Effector memory CD8-positive, alpha-beta T cell (primary cell): Measurements from ENCODE around the gene MSI2.
"Not testable (repeated sequence)": the region's sequence is repeated elsewhere in the genome, so short reads cannot be mapped to it uniquely, and the experiment has no call there.

Experiments used
- ATAC-seq: fragments of 150-1000 bp; cut with Tn5 transposase; replicated peaks from 2 replicates; pipeline ENCODE4 v1.10.0; 2021; ENCODE audit warnings: mild to moderate bottlenecking, moderate library complexity
- DNase-seq, 3 experiments: peaks; one replicate each; pipeline ENCODE4 v3.0.0; 2021
- H3K27ac Mint-ChIP-seq, 2 donors: one replicate each; pipeline ENCODE4 v1.8.0; 2022; ENCODE audit warnings: mild to moderate bottlenecking in 2 of 2, mixed read lengths in 2 of 2, moderate library complexity in 2 of 2
- H3K27me3 Mint-ChIP-seq, 2 donors: one replicate each; pipeline ENCODE4 v1.8.0; 2022; ENCODE audit warnings: mixed read lengths in 2 of 2
- H3K36me3 Mint-ChIP-seq: one replicate; pipeline ENCODE4 v1.8.0; 2022; ENCODE audit warnings: mild to moderate bottlenecking, moderate library complexity, mixed read lengths; ENCODE audit not compliant: insufficient read depth
- H3K4me1 Mint-ChIP-seq, 2 donors: one replicate each; pipeline ENCODE4 v1.8.0; 2022; ENCODE audit warnings: low read depth in 2 of 2, mixed read lengths in 2 of 2
- H3K4me3 Mint-ChIP-seq, 2 donors: one replicate each; pipeline ENCODE4 v1.8.0; 2022; ENCODE audit warnings: mild to moderate bottlenecking in 2 of 2, mixed read lengths in 2 of 2, moderate library complexity in 2 of 2
- H3K9me3 Mint-ChIP-seq, 2 donors: one replicate each; pipeline ENCODE4 v1.8.0; 2022; ENCODE audit warnings: mixed read lengths in 2 of 2
- total RNA-seq, 9 experiments: gene quantifications; one replicate each; lab custom pipeline; 2026; lab: John Stamatoyannopoulos, UW

Gene MSI2
- 66.6 to 198 (median 108) reads per million in 9 experiments for total RNA-seq

DNA sequence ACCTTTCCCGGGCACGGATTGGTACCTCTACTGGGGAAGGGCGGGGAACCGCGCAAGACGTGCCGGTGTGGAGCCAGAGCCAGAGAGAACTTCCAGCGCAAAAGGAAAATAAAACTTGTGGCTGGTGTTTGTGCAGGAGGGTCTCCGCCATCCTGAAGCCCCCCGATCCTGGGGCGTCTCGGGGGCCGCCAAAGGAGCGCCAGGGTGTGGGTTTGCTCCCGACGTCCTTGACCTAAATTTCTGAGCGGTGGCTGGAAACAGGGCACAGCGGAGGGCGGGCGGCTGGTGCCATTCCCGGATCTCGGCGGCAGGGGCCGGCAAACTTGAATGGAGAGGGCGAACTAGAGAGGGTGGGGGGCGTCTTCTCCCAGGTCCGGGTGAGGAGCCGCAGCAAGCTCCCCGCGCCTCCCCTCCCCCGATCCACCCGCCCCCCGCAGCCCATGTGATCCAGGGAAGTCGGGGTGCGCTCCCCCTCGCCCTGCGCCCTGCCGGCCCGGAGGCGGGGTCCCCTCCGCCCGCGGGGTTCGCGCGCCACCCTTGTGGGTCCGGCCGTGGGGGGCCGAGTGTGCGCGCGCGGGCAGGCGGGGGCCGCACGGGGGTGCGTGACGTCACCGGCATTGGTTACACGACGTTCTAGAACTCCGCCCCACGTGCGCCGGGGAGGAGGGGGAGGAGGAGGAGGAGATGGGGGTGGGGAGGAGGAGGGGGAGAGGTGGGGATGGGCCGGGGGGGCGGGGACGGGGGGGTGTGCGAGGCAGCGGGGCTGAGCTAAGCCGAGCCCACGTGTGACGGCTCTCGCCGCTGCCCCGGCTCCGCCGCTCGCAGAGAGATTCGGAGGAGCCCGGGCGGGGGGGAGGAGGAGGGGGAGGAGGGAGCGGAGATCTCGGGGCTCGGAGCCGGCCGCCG is at the start of gene MSI2:
Gene MSI2 (plus strand): TSS at position 748 of the 906 bp plus-strand sequence. CDS start 220 bp downstream, outside the sequence.
- DNase-seq: peak; percentile 88 to 94 (median 92)
- Mint-ChIP-seq H3K9me3 (no peaks in the 10 kb centered on the region), H3K4me1 (peaks cover 32 to 54% of the 10 kb centered on the region in 2 donors), H3K27ac (peak within 1 kb of the TSS; percentile 95 to 97), H3K4me3 (peak within 1 kb of the TSS; percentile 97 to 98), H3K36me3 (peaks cover 13% of the 10 kb centered on the region), H3K27me3 (no peaks in the 10 kb centered on the region)
- ATAC-seq: peak; percentile 78

DNA sequence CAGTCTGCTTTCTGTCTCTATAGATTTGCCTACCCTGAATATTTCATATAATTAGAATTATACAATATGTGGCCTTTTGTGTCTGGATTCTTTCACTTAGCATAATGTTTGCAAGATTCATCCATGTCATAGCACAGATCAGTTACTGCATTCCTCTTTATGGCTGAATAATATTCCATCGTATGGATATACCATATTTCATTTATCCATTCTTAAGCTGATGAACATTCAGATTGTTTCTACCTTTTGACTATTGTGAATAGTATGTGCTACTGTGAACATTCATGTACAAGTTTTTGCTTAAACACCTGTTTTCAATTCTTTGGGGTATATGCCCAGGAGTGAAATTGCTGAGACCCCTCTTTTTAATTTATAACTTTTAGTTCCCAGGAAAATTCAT is 49.4 kb upstream of the MSI2 start:
- H3K9me3 Mint-ChIP-seq: no peaks in the 10 kb centered on the region
- H3K4me3 Mint-ChIP-seq: no peak overlapping the region
- no peaks in the 10 kb centered on the region for H3K36me3 Mint-ChIP-seq
- no peak for DNase-seq
- no peaks in the 10 kb centered on the region for H3K4me1 Mint-ChIP-seq
- no peak for ATAC-seq
- no peak overlapping the region for H3K27ac Mint-ChIP-seq
- H3K27me3 Mint-ChIP-seq: peaks cover 48 to 69% of the 10 kb centered on the region in 2 donors

DNA sequence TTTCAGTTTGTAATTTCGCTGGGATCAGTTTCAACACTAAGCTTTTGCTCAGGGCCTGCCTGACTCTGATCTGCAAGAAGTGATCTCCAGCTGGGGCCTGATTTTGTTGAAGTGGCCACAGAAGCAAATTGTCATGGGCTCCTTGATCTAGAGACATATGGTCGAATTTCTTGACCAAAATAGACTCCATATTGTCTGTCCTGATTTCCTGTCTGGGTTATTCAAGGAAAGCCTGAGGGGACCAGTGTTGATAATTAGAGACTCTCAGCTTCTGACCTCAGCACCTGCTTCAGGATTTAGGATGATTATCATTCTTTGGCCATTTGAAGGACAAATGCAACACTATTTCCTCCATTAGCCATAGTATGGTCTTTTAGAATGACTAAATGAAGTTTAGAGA is 48.9 kb upstream of the MSI2 start:
- Mint-ChIP-seq H3K27me3 (peaks cover 48 to 72% of the 10 kb centered on the region in 2 donors), H3K9me3 (no peaks in the 10 kb centered on the region), H3K27ac (no peak overlapping the region), H3K36me3 (no peaks in the 10 kb centered on the region), H3K4me3 (no peak overlapping the region), H3K4me1 (no peaks in the 10 kb centered on the region)
- DNase-seq (no peak), ATAC-seq (no peak)

DNA sequence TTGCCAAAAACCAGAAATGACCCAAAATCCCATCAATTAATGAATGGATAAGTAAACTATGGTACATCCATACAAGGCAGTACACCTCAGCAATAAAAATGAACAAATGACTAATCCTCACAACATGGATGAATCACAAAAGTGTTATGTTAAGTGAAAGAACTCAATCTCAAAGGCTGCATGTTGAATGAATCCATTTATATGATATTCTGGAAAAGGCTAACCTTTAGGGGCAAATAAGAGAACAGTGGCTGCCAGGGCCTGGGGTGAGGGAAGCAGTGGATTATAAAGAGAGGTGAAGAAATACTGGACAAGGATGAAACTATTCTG is 46.1 kb upstream of the MSI2 start:
- H3K36me3 Mint-ChIP-seq: no peaks in the 10 kb centered on the region
- no peak for ATAC-seq
- no peak overlapping the region for H3K4me3 Mint-ChIP-seq
- DNase-seq: no peak
- no peaks in the 10 kb centered on the region for H3K4me1 Mint-ChIP-seq
- peaks cover 40 to 71% of the 10 kb centered on the region in 2 donors for H3K27me3 Mint-ChIP-seq
- H3K27ac Mint-ChIP-seq: no peak overlapping the region
- H3K9me3 Mint-ChIP-seq: no peaks in the 10 kb centered on the region

DNA sequence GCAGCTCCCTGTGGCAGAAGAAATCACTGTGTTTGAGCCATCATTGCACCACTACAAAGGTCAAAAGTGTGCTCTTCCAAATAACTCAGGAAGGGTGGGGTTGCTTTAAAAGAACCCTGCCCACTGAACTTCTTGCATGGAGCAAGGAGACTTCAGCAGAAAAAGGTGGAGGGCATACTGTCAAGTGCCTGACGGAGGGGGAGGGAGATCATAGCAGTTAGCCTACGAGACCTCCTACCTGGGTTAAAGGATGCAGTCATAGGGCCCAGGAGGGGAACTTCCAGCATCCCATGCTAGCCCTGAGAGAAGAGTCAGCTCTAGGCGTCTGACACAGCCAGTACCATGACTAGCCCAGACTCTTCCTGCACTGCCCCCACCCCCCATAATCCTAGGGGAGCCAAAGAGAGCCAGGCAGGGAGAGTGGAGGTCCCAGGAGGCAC is 45.3 kb upstream of the MSI2 start:
- H3K4me3 Mint-ChIP-seq: no peak overlapping the region
- H3K27ac Mint-ChIP-seq: no peak overlapping the region
- H3K9me3 Mint-ChIP-seq: no peaks in the 10 kb centered on the region
- no peak for ATAC-seq
- H3K36me3 Mint-ChIP-seq: no peaks in the 10 kb centered on the region
- H3K27me3 Mint-ChIP-seq: peaks cover 40 to 71% of the 10 kb centered on the region in 2 donors
- DNase-seq: no peak
- no peaks in the 10 kb centered on the region for H3K4me1 Mint-ChIP-seq

DNA sequence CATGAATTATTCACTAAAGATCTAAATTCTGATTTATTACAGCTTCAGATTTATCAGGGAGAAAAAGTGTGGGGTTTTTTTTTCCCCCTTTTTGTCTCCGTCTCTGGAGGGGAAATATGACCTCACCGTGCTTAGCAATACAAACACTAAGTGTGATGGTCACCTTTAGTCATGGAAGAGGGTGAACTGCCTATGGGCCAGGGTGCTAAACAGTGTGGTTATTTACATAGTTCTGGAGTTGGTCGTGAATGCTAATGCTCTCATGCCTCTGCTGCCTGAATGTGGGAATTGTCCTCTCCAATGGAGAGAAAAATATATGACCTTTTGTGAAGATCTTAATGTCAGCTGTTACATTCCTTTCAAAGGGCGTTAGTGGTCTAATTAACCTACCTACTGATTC is 44.8 kb upstream of the MSI2 start:
- no peak for ATAC-seq
- no peak for DNase-seq
- no peaks in the 10 kb centered on the region for H3K4me1 Mint-ChIP-seq
- no peaks in the 10 kb centered on the region for H3K36me3 Mint-ChIP-seq
- no peak overlapping the region for H3K4me3 Mint-ChIP-seq
- H3K9me3 Mint-ChIP-seq: no peaks in the 10 kb centered on the region
- no peak overlapping the region for H3K27ac Mint-ChIP-seq
- H3K27me3 Mint-ChIP-seq: peaks cover 35 to 71% of the 10 kb centered on the region in 2 donors

DNA sequence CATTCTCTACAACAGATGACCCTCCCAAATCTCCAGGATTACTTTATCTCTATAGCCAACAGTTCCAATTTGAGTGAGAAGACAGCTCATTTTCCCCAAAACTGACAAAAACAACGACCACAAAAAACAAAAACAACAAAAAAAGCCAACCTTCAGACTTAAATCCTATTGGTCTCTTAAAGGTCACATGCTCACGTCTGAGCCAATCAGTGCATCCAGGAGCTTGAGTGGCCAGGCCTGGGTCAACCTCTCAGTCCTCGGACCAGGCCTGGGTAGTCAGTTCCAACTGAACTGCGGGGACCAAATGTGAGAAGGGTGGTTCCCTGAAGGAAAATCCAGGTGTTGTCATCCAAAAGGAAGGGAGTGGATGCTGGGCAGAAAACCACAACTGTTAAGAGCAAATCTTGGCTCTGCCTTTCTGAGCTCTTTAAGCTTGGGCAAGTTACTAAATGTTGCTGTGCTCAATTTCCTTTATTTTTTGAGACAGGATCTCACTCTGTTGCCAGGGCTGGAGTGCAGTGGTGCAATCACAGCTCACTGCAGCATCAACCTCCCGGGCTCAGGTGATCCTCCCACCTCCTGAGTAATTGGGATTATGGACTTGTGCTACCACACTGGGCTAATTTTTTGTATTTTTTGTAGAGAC is 43.0 kb upstream of the MSI2 start:
- H3K27me3 Mint-ChIP-seq: peaks cover 41 to 83% of the 10 kb centered on the region in 2 donors
- no peak overlapping the region for H3K4me3 Mint-ChIP-seq
- ATAC-seq: no peak
- H3K36me3 Mint-ChIP-seq: no peaks in the 10 kb centered on the region
- no peaks in the 10 kb centered on the region for H3K4me1 Mint-ChIP-seq
- H3K9me3 Mint-ChIP-seq: no peaks in the 10 kb centered on the region
- no peak for DNase-seq
- H3K27ac Mint-ChIP-seq: no peak overlapping the region

DNA sequence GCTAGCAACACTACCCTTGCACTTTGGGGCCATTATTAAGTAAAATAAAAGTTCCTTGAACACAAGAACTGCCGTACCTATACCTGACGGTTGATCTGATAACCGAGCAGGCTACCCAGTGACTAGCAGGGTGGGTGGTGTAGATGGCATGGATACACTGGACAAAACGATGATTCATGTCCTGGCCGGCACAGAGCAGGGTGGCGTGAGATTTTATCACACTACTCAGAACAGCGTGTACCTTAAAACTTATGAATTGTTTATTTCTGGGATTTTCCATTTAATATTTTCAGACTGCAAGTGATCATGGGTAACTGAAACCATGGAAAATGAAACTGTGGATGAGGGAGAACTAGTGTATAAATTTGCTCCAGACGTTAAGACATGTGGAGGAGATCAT is 41.0 kb upstream of the MSI2 start:
- Mint-ChIP-seq H3K36me3 (no peaks in the 10 kb centered on the region), H3K4me1 (no peaks in the 10 kb centered on the region), H3K4me3 (no peak overlapping the region), H3K9me3 (no peaks in the 10 kb centered on the region), H3K27ac (no peak overlapping the region), H3K27me3 (peaks cover 36 to 84% of the 10 kb centered on the region in 2 donors)
- ATAC-seq: no peak
- no peak for DNase-seq

DNA sequence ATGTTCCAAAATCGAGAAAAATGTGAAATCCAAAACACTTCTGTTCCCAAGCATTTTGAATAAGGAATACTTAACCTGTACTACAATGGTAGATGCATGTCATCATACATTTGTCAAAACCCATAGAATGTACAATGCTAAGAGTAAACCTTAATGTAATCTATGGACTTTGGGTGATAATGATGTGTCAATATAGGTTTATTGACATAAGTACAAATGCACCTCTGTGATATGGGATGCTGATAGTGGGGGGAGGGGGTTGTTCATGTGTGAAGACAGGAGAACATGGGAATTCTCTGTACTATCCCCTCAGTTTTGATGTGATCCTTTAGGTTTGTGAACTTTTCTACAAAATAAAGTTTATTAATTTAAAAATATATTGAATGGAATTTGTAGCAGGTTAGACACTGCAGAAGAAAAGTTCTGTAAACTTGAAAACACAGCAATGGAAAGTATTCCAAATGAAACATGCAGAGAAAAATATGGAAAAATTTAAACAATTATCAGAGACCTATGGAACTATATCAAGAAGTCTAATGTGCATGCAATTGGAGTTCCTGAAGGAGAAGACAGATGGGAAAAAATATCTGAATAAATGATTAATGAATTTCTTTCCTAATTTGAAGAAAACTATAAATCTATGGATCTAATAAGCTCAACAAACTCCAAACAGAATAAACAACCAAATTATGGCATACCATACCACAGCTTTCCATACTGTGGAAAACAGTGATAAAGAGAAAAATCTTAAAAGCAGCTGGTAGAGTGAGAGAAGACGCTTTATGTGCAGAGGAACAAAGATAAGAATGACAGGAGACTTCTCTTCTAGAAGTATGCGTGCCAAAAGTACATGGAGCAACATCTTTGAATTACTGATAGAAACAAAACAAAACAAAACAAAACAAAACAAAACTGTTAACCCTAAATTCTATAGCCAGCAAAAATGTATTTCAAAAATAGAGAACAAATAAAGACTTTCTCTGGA is 34.7 kb upstream of the MSI2 start:
- peaks cover 16 to 47% of the 10 kb centered on the region in 2 donors for H3K27me3 Mint-ChIP-seq
- no peaks in the 10 kb centered on the region for H3K4me1 Mint-ChIP-seq
- H3K36me3 Mint-ChIP-seq: no peaks in the 10 kb centered on the region
- ATAC-seq (no peak), DNase-seq (no peak)
- no peak overlapping the region for H3K4me3 Mint-ChIP-seq
- no peak overlapping the region for H3K27ac Mint-ChIP-seq
- peaks cover 0 to 2% of the 10 kb centered on the region in 2 donors for H3K9me3 Mint-ChIP-seq

DNA sequence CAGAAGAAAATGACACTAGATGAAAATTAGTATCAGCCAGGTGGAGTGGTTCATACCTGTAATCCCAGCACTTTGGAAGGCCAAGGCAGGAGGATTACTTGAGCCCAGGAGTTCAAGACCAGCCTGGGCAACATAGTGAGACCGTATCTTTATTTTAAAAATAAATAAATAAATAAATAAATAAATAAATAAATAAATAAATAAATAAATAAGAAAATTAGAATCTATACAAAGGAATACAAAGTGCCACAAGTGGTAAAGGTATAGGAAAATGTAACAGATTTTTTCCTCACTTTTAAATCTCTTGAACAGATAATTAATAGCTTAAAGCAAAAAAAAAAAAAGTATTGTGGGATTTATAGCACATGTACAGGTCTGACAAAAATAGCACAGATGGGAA is 33.9 kb upstream of the MSI2 start:
- H3K9me3 Mint-ChIP-seq, H3K4me3 Mint-ChIP-seq, H3K36me3 Mint-ChIP-seq, DNase-seq, H3K27ac Mint-ChIP-seq, H3K4me1 Mint-ChIP-seq, ATAC-seq: not testable (repeated sequence)
- peaks cover 12 to 47% of the 10 kb centered on the region in 2 donors for H3K27me3 Mint-ChIP-seq

DNA sequence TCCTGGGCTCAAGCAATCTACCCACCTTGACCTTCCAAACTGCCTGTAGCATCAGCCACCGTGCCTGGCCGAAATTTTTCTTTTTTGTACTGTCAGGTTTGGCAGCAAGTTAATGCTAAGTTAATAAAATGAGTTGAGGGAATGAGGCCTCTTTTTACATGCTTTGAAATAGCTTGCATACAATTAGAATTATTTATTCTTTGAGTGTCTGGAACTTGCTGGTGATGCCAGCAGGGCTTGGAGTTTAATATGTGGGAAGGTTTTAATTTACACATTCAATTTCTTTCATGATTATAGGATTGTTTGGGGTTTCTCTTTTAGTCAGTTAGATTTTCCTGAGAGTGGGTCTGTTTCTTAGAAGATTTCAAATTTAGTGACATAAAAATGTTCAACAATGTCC is 31.2 kb upstream of the MSI2 start:
- Mint-ChIP-seq H3K4me1 (no peaks in the 10 kb centered on the region), H3K4me3 (no peak overlapping the region), H3K36me3 (peaks cover 2% of the 10 kb centered on the region), H3K9me3 (peaks cover 0 to 2% of the 10 kb centered on the region in 2 donors), H3K27me3 (peaks cover 14 to 48% of the 10 kb centered on the region in 2 donors), H3K27ac (no peak overlapping the region)
- DNase-seq: no peak
- ATAC-seq: no peak

DNA sequence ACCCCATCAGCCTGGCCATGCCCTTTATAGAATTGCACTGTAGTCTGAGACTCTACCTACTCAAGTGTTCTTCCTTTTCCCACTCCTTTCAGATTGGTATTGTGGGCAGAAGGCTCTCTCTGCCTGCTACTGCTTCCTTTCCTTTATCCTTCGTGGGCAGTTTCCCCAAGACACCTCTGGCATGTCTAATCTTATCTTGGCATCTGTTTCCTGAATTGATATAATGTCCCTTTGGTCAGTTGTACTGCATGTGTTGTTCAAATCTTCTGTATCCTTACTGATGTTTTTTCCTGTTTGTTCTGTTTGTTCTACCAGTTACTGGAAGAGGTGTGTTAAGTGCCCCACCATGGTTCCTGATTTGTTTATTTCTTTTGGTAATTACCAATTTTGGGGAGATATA is 29.5 kb upstream of the MSI2 start:
- Mint-ChIP-seq H3K27me3 (peaks cover 22 to 53% of the 10 kb centered on the region in 2 donors), H3K4me3 (no peak overlapping the region), H3K9me3 (peaks cover 0 to 2% of the 10 kb centered on the region in 2 donors), H3K27ac (no peak overlapping the region), H3K36me3 (peaks cover 2% of the 10 kb centered on the region), H3K4me1 (no peaks in the 10 kb centered on the region)
- ATAC-seq (no peak), DNase-seq (no peak)

DNA sequence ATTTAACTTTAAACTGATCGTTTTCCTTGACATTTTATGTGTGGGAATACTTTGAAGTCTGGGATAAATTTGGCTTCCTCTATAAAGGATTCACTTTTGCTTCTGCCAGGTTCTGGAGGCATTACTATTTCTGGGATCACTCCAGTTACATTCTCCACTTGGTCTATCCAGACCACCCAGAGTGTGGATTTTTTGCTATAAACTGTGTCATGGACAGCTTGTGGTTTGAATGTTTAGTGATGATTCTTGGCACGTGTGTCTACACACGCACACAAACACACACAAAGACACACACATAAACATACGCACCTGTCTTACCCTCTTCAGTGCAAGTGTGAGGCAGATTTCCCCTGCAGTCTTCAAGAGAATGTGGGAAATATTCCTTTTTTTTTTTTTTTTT is 27.4 kb upstream of the MSI2 start:
- Mint-ChIP-seq H3K4me1 (no peaks in the 10 kb centered on the region), H3K27me3 (peaks cover 37 to 71% of the 10 kb centered on the region in 2 donors), H3K4me3 (no peak overlapping the region), H3K36me3 (peaks cover 2% of the 10 kb centered on the region), H3K9me3 (no peaks in the 10 kb centered on the region), H3K27ac (no peak overlapping the region)
- DNase-seq (no peak), ATAC-seq (no peak)
